AG04450 (cell line): ENCODE measurements around the gene C2orf76. TPM values are rescaled to one million over a fixed set of nuclear protein-coding genes. Genes with fewer than 3 reads are reported as not detected.

Experiments
- CTCF ChIA-PET: fragments of 300-600, 350-600 bp; formaldehyde crosslinking; extraction: SDS; loops from one replicate; lab custom pipeline; 2022; ENCODE audit warnings: antibody characterized with exemption, inconsistent platforms; lab: Charles Lee
- POLR2A ChIA-PET: fragments of 350-600 bp; formaldehyde crosslinking; extraction: SDS; loops from one replicate; lab custom pipeline; 2021; ENCODE audit warnings: antibody characterized with exemption, inconsistent platforms; lab: Yijun Ruan, JAX
- DNase-seq: peaks from one replicate; pipeline ENCODE4 v3.0.0-alpha.2; 2011; ENCODE audit warnings: low read depth, low spot score
- H3K27ac ChIP-seq: one replicate; pipeline ENCODE4 v1.5.1; 2012; ENCODE audit warnings: low read depth, low read length, control low read depth
- H3K27me3 ChIP-seq: one replicate; pipeline ENCODE4 v1.6.0; 2012; ENCODE audit warnings: low read length; ENCODE audit not compliant: control insufficient read depth, insufficient read depth
- H3K4me3 ChIP-seq: 2 replicates; pipeline ENCODE4 v1.5.1; 2011; ENCODE audit warnings: mild to moderate bottlenecking, low read depth, low read length, control low read depth
- H3K9me3 ChIP-seq: 2 replicates; pipeline ENCODE4 v1.5.1; 2012; ENCODE audit warnings: low read length; ENCODE audit not compliant: control insufficient read depth, insufficient read depth
- CTCF ChIP-seq: IDR thresholded peaks from 2 replicates; pipeline ENCODE4 v1.5.1; 2011; ENCODE audit warnings: low read depth, low read length, control low read depth, inconsistent platforms
- polyA plus RNA-seq: library from polyadenylated mRNA; depleted of rRNA; stranded (reverse); fragments of >200 nt; gene quantifications from 2 replicates; pipeline ENCODE4 v1.2.3, GENCODE V29; 2011

The C2orf76 gene
- polyA plus RNA-seq, 1 experiment: 26.5 TPM

GRCh38 chr2:119283873-119284331 is 82.7 kb downstream of the C2orf76 start:
- POLR2A ChIA-PET: no interaction called here
- no peak for DNase-seq
- no peak overlapping the region for H3K4me3 ChIP-seq
- no peak for TF ChIP-seq CTCF
- H3K9me3 ChIP-seq: no peaks in the 10 kb centered on the region
- CTCF ChIA-PET: no interaction called here
- no peak overlapping the region for H3K27ac ChIP-seq
- H3K27me3 ChIP-seq: no peaks in the 10 kb centered on the region

- no peak for DNase-seq
- no peak overlapping the region for H3K27ac ChIP-seq
- H3K27me3 ChIP-seq: no peaks in the 10 kb centered on the region
- no peaks in the 10 kb centered on the region for H3K9me3 ChIP-seq
- CTCF ChIA-PET: interaction anchor here (0.8 to 4.0 kb wide), 3 partner anchors 9 to 156 kb away, joined by 4 to 27 read pairs (median 5); no protein-coding TSS in a partner anchor
- H3K4me3 ChIP-seq: no peak overlapping the region
- POLR2A ChIA-PET: no interaction called here
- TF ChIP-seq CTCF: no peak
Observed at GRCh38 chr2:119282996-119283511, 83.6 kb downstream of the C2orf76 start.

- ChIA-PET CTCF (interaction anchor here (0.8 to 4.0 kb wide), 3 partner anchors 10 to 155 kb away, joined by 4 to 27 read pairs (median 5); no protein-coding TSS in a partner anchor), POLR2A (no interaction called here)
- Histone ChIP-seq H3K27me3 (no peaks in the 10 kb centered on the region), H3K4me3 (no peak overlapping the region), H3K27ac (no peak overlapping the region), H3K9me3 (no peaks in the 10 kb centered on the region)
- TF ChIP-seq CTCF: no peak
- no peak for DNase-seq
Observed at GRCh38 chr2:119282146-119282995, 84.3 kb downstream of the C2orf76 start.

GRCh38 chr2:119280680-119281079 is 86.0 kb downstream of the C2orf76 start:
- POLR2A ChIA-PET: no interaction called here

More at GRCh38 chr2:119280680-119281079, 86.0 kb downstream of the C2orf76 start:
- H3K4me3 ChIP-seq: no peak overlapping the region
- H3K9me3 ChIP-seq: no peaks in the 10 kb centered on the region
- DNase-seq: no peak
- H3K27ac ChIP-seq: no peak overlapping the region
- TF ChIP-seq CTCF: no peak
- peaks cover 4% of the 10 kb centered on the region for H3K27me3 ChIP-seq
- CTCF ChIA-PET: interaction anchor here (1.0 to 4.0 kb wide), 3 partner anchors 11 to 49 kb away, joined by 4 to 27 read pairs (median 4); no protein-coding TSS in a partner anchor
